CD14-positive monocyte (primary cell): ENCODE data around the gene ANTXRL. TPM values are rescaled to one million over a fixed set of nuclear protein-coding genes. Genes with fewer than 3 reads are reported as not detected.

Experiments used
- DNase-seq, 3 donors: peaks; one replicate each; pipeline ENCODE4 v3.0.0-alpha.2; 2011 to 2022
- H2AFZ ChIP-seq: 2 replicates; pipeline ENCODE4 v1.6.0; 2012; ENCODE audit warnings: mild to moderate bottlenecking, low read depth, low read length, inconsistent platforms; ENCODE audit not compliant: insufficient read depth, poor library complexity, severe bottlenecking
- H3K27ac ChIP-seq, 2 donors: 1 replicate in 1 of 2; 2 replicates in 1 of 2; pipeline ENCODE4 v1.5.1; 2012 to 2013; ENCODE audit warnings: low read length in 2 of 2, control low read depth in 1 of 2, inconsistent platforms in 1 of 2, low read depth in 1 of 2, mild to moderate bottlenecking in 1 of 2
- H3K27me3 ChIP-seq, 2 donors: one replicate each; pipeline versions ENCODE4 v1.6.0 to v1.6.1; 2011 to 2013; ENCODE audit warnings: low read length in 2 of 2; ENCODE audit not compliant: control insufficient read depth in 2 of 2, insufficient read depth in 2 of 2
- H3K36me3 ChIP-seq, 2 donors: replicated peaks in 1 of 2; 1 replicate in 1 of 2; 2 replicates in 1 of 2; pipeline versions ENCODE4 v1.5.1 to v1.6.1; 2012 to 2013; ENCODE audit warnings: low read length in 2 of 2, control low read depth in 1 of 2, inconsistent platforms in 1 of 2, mild to moderate bottlenecking in 1 of 2; ENCODE audit not compliant: insufficient read depth in 2 of 2, control insufficient read depth in 1 of 2
- H3K4me1 ChIP-seq, 2 donors: 1 replicate in 1 of 2; 2 replicates in 1 of 2; pipeline versions ENCODE4 v1.5.1 to v1.6.1; 2012 to 2013; ENCODE audit warnings: low read length in 2 of 2, control low read depth in 1 of 2, inconsistent platforms in 1 of 2, mild to moderate bottlenecking in 1 of 2, moderate library complexity in 1 of 2; ENCODE audit not compliant: insufficient read depth in 2 of 2, control insufficient read depth in 1 of 2
- H3K4me2 ChIP-seq: replicated peaks from 2 replicates; pipeline ENCODE3; 2012; ENCODE audit warnings: low read length, moderate library complexity, mild to moderate bottlenecking; ENCODE audit not compliant: poor library complexity, severe bottlenecking; ENCODE audit errors: extremely low read depth
- H3K4me3 ChIP-seq, 3 experiments: fragments of 200-600 bp in 1 of 3; sonication (generic) in 1 of 3; replicated peaks in 1 of 3; 1 replicate in 2 of 3; 2 replicates in 1 of 3; pipeline ENCODE4 v1.5.1; 2011 to 2013; ENCODE audit warnings: low read length in 3 of 3, mild to moderate bottlenecking in 3 of 3, control low read depth in 2 of 3, low read depth in 2 of 3, inconsistent platforms in 1 of 3, moderate library complexity in 1 of 3
- H3K79me2 ChIP-seq: 2 replicates; pipeline ENCODE4 v1.6.0; 2012; ENCODE audit warnings: mild to moderate bottlenecking, control low read depth, inconsistent platforms, low read length, moderate library complexity; ENCODE audit not compliant: insufficient read depth
- H3K9ac ChIP-seq: 2 replicates; pipeline ENCODE4 v1.6.0; 2017; ENCODE audit warnings: low read length, mild to moderate bottlenecking; ENCODE audit not compliant: insufficient read depth, poor library complexity, severe bottlenecking
- H3K9me3 ChIP-seq, 2 donors: replicated peaks in 1 of 2; 1 replicate in 1 of 2; 2 replicates in 1 of 2; pipeline versions ENCODE4 v1.5.1 to v1.6.1; 2012 to 2013; ENCODE audit warnings: low read length in 2 of 2, control low read depth in 1 of 2; ENCODE audit not compliant: control insufficient read depth in 1 of 2, insufficient read depth in 1 of 2
- H4K20me1 ChIP-seq: 2 replicates; pipeline ENCODE4 v1.6.0; 2012; ENCODE audit warnings: mild to moderate bottlenecking, low read length, control low read depth, moderate library complexity; ENCODE audit not compliant: insufficient read depth
- H3K27ac Mint-ChIP-seq, 7 donors: one replicate each; pipeline ENCODE4 v1.8.0; 2020; ENCODE audit warnings: mild to moderate bottlenecking in 7 of 7, mixed read lengths in 7 of 7, moderate library complexity in 6 of 7, inconsistent platforms in 2 of 7
- H3K27me3 Mint-ChIP-seq, 3 donors: one replicate each; pipeline ENCODE4 v1.8.0; 2021 to 2022; ENCODE audit warnings: low read depth in 3 of 3, mild to moderate bottlenecking in 3 of 3, mixed read lengths in 3 of 3, moderate library complexity in 3 of 3, inconsistent platforms in 1 of 3
- H3K36me3 Mint-ChIP-seq, 2 donors: one replicate each; pipeline ENCODE4 v1.8.0; 2020; ENCODE audit warnings: mixed read lengths in 2 of 2, inconsistent platforms in 1 of 2, mild to moderate bottlenecking in 1 of 2
- H3K4me1 Mint-ChIP-seq: one replicate; pipeline ENCODE4 v1.8.0; 2020; ENCODE audit warnings: mild to moderate bottlenecking, mixed read lengths
- H3K4me3 Mint-ChIP-seq, 2 donors: one replicate each; pipeline ENCODE4 v1.8.0; 2020; ENCODE audit warnings: mild to moderate bottlenecking in 2 of 2, mixed read lengths in 2 of 2, moderate library complexity in 1 of 2
- H3K9me3 Mint-ChIP-seq, 7 donors: one replicate each; pipeline ENCODE4 v1.8.0; 2020 to 2022; ENCODE audit warnings: mixed read lengths in 7 of 7, mild to moderate bottlenecking in 6 of 7, moderate library complexity in 6 of 7, inconsistent platforms in 2 of 7
- WGBS: methylation state at CpG from one replicate; pipeline ENCODE4 v1.1.5; 2013; ENCODE audit warnings: missing lambda C conversion rate; ENCODE audit not compliant: insufficient coverage; 5-methylcytosine and 5-hydroxymethylcytosine counted together
- intact Hi-C, 2 donors: fragments of 100-400 bp; cut with micrococcal nuclease; formaldehyde crosslinking; loops; one replicate each; pipeline versions ENCODE4 v1.15.0 to v1.15.1; 2023
- polyA plus RNA-seq, 3 donors: library from polyadenylated mRNA; depleted of rRNA in 1 of 3; unstranded in 2 of 3; stranded (reverse) in 1 of 3; fragments of 300-500 nt in 2 of 3; fragments of >200 nt in 1 of 3; fragmentation: Illumina TruSeq in 2 of 3; gene quantifications; 1 replicate in 2 of 3; 2 replicates in 1 of 3; pipeline ENCODE4 v1.2.3, GENCODE V29; 2012 to 2021
- TF ChIP-seq, protein P1 (sequence below): fragments of 200-600 bp; IDR thresholded peaks from one replicate; pipeline ENCODE4 v1.8.0; 2022; ENCODE audit warnings: antibody characterized with exemption, mild to moderate bottlenecking

The ANTXRL gene
- polyA plus RNA-seq, 3 donors: not detected

DNA sequence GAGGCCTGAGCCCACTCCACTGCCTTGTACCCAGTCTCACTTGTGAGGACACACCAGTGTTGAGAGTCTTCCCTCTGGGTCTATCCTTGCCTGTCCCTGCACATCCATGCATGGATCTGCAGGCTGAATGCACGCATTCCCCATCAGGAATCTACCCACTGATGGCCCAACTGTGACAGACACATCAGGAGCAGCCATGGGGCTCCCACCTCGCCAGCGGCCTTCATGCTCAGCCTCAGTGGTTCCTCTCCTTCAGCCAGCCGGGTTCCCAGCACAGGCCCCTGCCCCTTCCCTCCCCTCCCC is 21.3 kb downstream of the ANTXRL start:
- Histone ChIP-seq H3K4me2 (no peak overlapping the region), H3K4me3 (no peak overlapping the region), H3K4me1 (no peaks in the 10 kb centered on the region), H4K20me1 (no peaks in the 10 kb centered on the region), H2AFZ (no peak overlapping the region), H3K9me3 (no peaks in the 10 kb centered on the region), H3K79me2 (no peaks in the 10 kb centered on the region), H3K36me3 (no peaks in the 10 kb centered on the region), H3K9ac (no peak overlapping the region), H3K27me3 (no peaks in the 10 kb centered on the region), H3K27ac (no peak overlapping the region)
- intact Hi-C loops: no loop called here
- 100% methylated on average over 1 of the region's 4 CpGs for WGBS
- no peaks in the 10 kb centered on the region for H3K9me3 Mint-ChIP-seq
- peak overlapping the region in 1 of 7 donors; percentile 15 for H3K27ac Mint-ChIP-seq
- TF ChIP-seq, protein P1, sequence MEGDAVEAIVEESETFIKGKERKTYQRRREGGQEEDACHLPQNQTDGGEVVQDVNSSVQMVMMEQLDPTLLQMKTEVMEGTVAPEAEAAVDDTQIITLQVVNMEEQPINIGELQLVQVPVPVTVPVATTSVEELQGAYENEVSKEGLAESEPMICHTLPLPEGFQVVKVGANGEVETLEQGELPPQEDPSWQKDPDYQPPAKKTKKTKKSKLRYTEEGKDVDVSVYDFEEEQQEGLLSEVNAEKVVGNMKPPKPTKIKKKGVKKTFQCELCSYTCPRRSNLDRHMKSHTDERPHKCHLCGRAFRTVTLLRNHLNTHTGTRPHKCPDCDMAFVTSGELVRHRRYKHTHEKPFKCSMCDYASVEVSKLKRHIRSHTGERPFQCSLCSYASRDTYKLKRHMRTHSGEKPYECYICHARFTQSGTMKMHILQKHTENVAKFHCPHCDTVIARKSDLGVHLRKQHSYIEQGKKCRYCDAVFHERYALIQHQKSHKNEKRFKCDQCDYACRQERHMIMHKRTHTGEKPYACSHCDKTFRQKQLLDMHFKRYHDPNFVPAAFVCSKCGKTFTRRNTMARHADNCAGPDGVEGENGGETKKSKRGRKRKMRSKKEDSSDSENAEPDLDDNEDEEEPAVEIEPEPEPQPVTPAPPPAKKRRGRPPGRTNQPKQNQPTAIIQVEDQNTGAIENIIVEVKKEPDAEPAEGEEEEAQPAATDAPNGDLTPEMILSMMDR: no peak
- no peak for DNase-seq
- H3K4me1 Mint-ChIP-seq: peaks cover 6% of the 10 kb centered on the region
- no peaks in the 10 kb centered on the region for H3K36me3 Mint-ChIP-seq
- H3K27me3 Mint-ChIP-seq: peaks cover 0 to 10% (median 5%) of the 10 kb centered on the region in 3 donors
- H3K4me3 Mint-ChIP-seq: no peak overlapping the region

DNA sequence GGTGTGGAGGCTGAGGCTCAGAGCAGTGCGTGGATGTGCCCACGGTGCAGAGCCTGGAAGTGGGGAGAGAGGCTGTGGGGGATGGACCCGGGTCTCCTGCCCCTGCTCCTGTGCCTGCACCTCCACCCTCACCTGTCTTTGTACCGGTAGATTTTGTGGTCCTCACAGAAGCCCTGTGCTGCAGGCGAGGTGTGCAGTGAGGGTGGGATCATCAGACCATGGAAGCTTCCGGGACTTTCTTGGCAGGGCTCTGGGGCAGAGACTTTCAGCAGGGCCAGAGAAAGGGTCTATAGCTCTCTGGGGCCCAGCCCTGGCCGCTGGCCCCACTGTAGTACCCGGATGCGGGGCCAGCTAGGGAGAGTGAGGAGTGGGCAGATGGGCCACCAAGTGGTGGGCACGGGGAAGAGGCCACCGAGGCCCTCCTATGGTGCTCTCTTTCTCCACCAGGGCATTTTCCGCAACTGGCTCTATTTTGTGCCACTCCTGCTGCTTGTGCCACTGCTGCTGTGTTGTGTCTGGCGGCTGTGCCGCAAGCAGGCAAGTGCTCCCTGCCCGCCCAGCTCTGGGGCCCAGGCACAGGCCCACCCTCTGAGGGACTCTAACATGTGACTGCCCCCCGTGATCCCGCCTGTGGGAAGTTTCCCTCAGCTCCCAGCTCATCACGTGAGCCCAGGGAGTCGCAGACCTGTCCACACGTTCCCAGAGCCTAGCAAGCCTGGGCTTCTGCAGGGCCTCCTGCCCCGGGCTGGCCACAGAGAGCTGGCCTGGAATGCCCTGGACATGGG is 22.1 kb downstream of the ANTXRL start:
- Mint-ChIP-seq H3K27ac (no peak overlapping the region), H3K9me3 (no peaks in the 10 kb centered on the region), H3K36me3 (no peaks in the 10 kb centered on the region), H3K4me3 (no peak overlapping the region), H3K4me1 (peaks cover 6% of the 10 kb centered on the region), H3K27me3 (peaks cover 0 to 7% (median 5%) of the 10 kb centered on the region in 3 donors)
- H3K9ac ChIP-seq: no peak overlapping the region
- no peak for DNase-seq
- intact Hi-C loops: no loop called here
- WGBS: 89% methylated on average over 12 of the region's 21 CpGs
- no peaks in the 10 kb centered on the region for H3K9me3 ChIP-seq
- H3K27ac ChIP-seq: no peak overlapping the region
- no peaks in the 10 kb centered on the region for H3K36me3 ChIP-seq
- no peaks in the 10 kb centered on the region for H3K4me1 ChIP-seq
- no peak overlapping the region for H3K4me2 ChIP-seq
- H3K79me2 ChIP-seq: no peaks in the 10 kb centered on the region
- TF ChIP-seq, protein P1: no peak
- H3K4me3 ChIP-seq: no peak overlapping the region
- H2AFZ ChIP-seq: peak overlapping the region; percentile 35
- H4K20me1 ChIP-seq: no peaks in the 10 kb centered on the region
- H3K27me3 ChIP-seq: no peaks in the 10 kb centered on the region
